GM18870 (cell line): ENCODE data around the gene IFRD2.

Experiments used
- ATAC-seq: cut with Tn5 transposase; IDR thresholded peaks from one replicate; pipeline ENCODE4 v1.9.1; 2021; ENCODE audit warnings: moderate library complexity; ENCODE audit not compliant: unreplicated experiment

Gene IFRD2

DNA sequence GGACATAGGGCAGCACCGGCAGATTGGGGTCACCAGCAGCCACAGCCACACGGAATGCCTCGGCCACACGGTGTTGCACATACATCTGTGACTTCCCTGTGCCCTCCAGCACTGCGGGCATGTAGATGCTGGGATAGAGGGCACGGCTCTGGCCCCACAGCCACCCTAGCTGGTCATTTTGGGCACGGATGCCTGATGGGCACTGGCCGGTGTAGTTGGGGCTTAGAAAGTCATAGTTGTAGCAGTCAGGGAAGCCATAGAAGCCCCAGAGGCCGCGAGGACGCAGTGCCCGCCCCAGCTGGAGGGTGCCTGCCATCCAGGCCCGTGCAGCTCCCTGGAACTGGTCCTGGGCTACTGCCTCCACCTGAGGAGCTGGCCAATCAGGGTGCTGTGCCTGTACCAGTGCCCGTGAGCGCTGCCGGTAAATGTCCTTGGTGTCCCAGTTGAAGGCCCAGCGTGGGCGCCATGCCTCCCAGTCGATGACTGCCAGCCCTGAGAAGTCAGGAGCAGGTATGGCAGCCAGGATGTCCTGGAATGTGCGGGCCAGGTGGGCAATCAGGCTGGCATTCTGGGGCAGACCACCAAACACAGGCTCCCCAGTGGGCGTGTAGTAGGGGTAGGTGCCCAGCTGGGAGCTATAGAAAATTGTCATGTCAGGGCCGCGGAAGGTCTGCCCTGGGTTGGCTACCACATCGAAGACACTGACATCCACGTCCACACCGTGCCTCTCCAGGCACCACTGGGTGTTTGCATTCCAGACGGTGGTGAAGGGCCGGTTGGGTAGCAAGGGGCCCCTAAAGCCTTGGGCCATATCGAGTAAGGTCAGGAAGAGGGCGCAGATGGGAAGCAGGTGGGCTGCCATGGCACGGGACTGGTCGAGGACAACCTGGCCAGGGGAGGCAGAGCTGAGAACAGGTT is 10.1 kb upstream of the IFRD2 start:
- ATAC-seq: no peak

GRCh38 chr3:50300681-50301254 is 8.5 kb upstream of the IFRD2 start:
- no peak for ATAC-seq

GRCh38 chr3:50299929-50300680 is 7.9 kb upstream of the IFRD2 start:
- ATAC-seq: no peak

- no peak for ATAC-seq
These were observed 7.4 kb upstream of the IFRD2 start for GRCh38 chr3:50299638-50299928.

- peak; percentile 63 for ATAC-seq
These were observed 6.8 kb upstream of the IFRD2 start, which contains the start of the genes HYAL3 and NAA80 for GRCh38 chr3:50298836-50299637. HYAL3 (minus strand) TSS chr3:50299405; CDS start chr3:50295602, 3,803 bp downstream. NAA80 (minus strand) TSS chr3:50299405; CDS start chr3:50297463, 1,942 bp downstream.

DNA sequence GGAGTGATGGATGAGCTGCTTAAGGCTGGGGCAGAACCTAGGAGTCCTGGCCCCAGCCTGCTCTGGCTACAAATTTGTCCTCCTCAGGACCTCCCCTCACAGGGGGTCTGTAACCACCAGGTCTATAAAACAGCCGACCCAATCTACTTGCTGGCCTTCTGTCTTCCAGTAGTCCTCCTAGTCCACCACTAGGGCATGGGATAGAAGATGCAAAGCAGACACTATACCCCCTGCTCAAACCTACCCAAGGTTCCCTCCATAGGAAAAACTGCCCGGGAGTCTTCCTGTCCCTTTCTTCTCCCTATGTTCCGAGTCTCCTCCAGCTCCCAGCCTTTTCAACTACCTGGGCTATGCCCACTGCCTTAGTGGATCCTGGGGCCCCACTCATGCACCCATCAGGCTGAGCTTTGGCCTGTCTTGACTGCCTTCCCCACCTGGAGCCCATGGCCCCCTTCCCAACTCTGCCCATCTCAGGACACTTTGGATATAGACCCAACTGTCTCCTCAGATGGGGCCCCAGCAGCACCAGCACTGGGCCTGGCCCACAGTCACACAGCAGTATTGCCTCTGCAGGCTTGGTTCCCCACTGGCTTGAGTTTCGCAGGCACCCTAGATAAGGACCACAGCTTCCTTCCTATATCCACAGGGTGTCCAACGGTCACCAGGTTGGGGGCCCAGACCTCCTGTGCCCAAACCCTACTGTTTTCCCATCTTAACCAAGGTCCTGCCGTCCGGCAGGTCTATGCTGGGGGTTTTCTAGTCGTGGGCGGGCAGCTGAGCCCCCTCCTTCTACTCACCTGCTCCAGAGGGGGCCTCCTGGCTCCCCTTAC is 5.9 kb upstream of the IFRD2 start:
- no peak for ATAC-seq

GRCh38 chr3:50297384-50297775 is 5.2 kb upstream of the IFRD2 start:
- ATAC-seq: no peak

GRCh38 chr3:50296721-50297383 is 4.6 kb upstream of the IFRD2 start:
- ATAC-seq: no peak

DNA sequence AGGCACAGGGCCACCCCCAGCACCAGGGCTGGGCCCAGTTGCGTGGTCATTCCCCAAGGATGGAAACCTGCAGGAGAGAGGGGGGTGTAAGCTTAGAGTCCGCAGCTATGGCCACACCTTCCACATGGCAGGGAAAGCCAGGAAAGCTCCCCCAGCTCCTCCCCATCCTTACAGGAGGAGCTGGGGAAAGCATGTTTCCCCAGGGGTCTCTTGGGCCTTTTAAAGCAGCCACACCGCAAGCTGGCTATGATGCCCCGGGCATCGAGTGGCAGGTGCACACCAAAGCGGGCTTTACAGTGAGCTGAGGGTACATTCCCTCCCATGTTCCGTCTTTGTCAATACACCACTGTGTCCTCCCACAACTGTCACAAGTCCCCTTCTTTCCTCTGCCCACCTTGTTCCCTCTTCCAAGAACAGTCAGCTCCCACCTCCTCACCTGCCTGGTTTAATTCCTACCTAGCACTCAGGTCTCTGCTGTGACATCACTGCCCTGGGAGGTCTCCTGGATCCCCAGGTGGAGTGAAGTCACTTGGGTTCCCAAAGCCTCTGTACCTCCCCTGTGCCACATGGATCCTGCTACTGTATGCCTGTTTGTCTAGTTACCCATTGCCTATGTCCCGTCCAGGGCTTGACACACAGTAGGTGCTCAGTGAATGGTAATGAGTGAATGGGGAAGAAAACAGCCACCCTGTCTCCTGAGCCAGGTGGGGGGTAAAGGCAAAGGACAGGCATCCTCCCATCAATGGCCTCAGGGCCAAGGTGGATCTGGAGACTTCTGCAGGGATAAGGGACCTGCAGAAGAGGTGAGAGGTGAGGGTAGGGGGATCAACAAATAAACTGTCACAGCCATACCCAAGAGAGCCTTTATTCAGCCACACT is 3.6 kb upstream of the IFRD2 start:
- no peak for ATAC-seq

DNA sequence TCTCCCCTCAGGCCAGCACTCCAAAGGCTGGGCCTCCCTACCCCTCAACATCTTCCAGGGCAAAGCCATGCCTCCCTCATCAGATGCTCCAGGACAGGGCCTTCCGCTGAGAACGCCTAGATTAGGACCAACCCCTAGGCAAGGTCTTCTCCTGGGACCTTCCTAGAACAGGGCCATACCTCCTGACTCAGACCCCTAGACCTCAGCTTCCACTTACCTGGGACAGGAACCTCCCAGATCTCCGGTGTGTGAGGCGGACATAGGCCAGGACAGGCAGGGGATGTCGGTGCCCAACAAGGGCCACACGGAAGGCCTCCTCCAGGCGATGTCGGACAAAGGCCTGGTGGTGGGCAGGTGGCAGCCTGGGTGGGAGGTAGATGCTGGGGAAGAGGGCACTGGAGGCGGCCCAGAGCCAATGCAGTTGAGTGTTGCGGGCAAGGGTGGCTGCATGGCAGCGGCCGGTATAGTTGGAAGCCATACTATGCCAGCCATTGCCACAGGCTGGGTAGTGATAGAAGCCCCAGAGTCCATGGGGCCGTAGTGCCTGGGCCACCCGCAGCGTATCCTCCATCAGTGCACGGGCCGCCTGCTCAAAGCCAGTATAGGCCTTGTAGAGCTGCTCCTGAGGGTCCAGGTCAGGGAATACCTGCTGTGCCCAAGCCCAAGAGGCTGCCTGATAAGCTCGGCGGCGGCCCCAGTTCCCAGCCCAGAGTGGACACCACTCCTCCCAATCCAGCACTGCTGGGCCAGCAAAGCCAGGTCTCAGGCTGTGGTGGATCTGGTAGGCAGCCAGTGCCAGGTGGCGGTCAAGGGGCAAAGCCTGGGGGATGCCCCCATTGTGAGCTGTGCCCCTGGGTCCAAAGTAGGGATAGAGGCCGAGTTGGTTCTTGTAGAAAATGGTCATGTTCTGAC is 2.5 kb upstream of the IFRD2 start:
- no peak for ATAC-seq

DNA sequence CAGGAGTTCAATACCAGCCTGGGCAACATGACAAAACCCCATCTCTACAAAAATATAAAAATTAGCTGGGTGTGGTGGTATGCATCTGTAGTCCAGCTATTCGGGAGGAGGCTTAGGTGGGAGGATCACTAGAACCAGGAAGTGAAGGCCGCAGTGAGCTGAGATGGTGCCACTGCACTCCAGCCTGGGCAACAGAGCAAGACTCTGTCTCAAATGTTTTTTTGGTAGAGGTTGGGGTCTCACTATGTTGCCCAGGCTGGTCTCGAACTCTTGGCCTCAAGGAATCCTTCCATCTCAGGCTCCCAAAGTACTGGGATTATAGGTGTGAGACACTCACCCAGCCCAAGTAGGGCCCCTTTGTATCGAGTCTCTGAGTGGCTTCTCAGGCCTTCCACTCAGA is 1.9 kb upstream of the IFRD2 start:
- ATAC-seq: no peak

DNA sequence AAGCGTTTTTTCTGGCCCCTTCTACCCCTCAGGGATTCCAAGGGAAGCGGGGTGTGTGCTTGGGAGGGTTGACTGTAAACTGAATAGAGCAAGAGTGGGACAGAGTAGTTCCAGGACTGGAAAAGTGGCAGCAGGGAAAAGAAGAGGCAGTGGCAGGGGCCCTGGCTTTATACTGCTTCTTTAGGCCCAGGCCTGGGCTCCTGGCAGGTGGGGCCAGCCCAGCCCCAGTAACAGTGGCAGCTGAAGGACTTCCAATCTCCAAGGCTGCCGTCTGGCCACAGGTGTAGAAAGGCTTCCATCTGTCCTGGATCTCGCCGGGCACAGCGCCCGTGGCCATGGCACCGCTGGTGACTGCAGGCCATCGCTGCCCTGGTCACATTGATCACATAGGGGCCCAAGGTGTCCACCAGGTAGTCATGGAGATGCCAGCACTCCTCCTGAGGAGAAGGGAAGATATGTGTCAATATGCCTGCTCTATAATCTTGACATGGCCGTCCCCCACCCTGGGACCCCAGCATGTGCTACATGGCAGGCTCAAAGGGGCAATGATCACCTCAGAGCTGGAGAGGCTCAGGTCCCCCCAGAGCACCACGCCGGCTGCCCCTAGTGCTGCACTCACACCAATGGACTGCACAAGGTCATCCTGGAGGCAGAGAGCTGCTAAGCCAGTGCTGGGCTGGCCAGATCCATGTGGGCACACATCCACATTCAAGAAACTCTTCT is 1.0 kb upstream of the IFRD2 start:
- ATAC-seq: no peak

- ATAC-seq: no peak
These were observed 2.0 kb downstream of the IFRD2 start for GRCh38 chr3:50290161-50290641.

GRCh38 chr3:50289130-50289529 is 3.1 kb downstream of the IFRD2 start:
- no peak for ATAC-seq

GRCh38 chr3:50288387-50289007 is 3.7 kb downstream of the IFRD2 start:
- no peak for ATAC-seq

- no peak for ATAC-seq
These were observed 5.0 kb downstream of the IFRD2 start for GRCh38 chr3:50287262-50287661.
